HepG2 (cell line): ENCODE data around the gene LSM10. TPM values are rescaled to one million over a fixed set of nuclear protein-coding genes. Genes with fewer than 3 reads are reported as not detected.
A peak's percentile ranks its signal among the peaks of the same experiment; 100 is the strongest.

Experiments
- AKAP8 ChIP-seq: sonication (generic); formaldehyde crosslinking; IDR thresholded peaks from 2 replicates; pipeline ENCODE4 v1.5.1; 2020; ENCODE audit warnings: mild to moderate bottlenecking, missing genetic modification reagents
- BHLHE40 ChIP-seq: IDR thresholded peaks from 2 replicates; pipeline ENCODE4 v1.6.1; 2011; ENCODE audit warnings: low read length, improper control_type of control experiment
- CENPT ChIP-seq: sonication (generic); formaldehyde crosslinking; IDR thresholded peaks from 2 replicates; pipeline ENCODE4 v1.8.0; 2022; ENCODE audit warnings: low read depth, mild to moderate bottlenecking, moderate library complexity, missing genetic modification reagents
- CENPX ChIP-seq: sonication (generic); formaldehyde crosslinking; IDR thresholded peaks from 2 replicates; pipeline ENCODE4 v1.9.0; 2021; ENCODE audit warnings: mild to moderate bottlenecking, missing genetic modification reagents, moderate library complexity
- FOXC1 ChIP-seq: sonication (generic); formaldehyde crosslinking; IDR thresholded peaks from 2 replicates; pipeline ENCODE4 v1.8.0; 2022; ENCODE audit warnings: mild to moderate bottlenecking, missing genetic modification reagents, borderline replicate concordance
- FOXK2 ChIP-seq: fragments of 450-650 bp; IDR thresholded peaks from 2 replicates; pipeline ENCODE4 v1.6.1; 2016
- NAIF1 ChIP-seq: sonication (generic); formaldehyde crosslinking; IDR thresholded peaks from 2 replicates; pipeline ENCODE4 v1.5.0; 2020; ENCODE audit warnings: mild to moderate bottlenecking, missing genetic modification reagents, borderline replicate concordance
- PITX1 ChIP-seq: sonication (generic); formaldehyde crosslinking; IDR thresholded peaks from 2 replicates; pipeline ENCODE4 v1.5.1; 2020; ENCODE audit warnings: mild to moderate bottlenecking, missing genetic modification reagents
- RCOR2 ChIP-seq: IDR thresholded peaks from 2 replicates; pipeline ENCODE4 v1.6.1; 2016; ENCODE audit warnings: missing biosample characterization, missing genetic modification reagents
- RERE ChIP-seq: IDR thresholded peaks from 2 replicates; pipeline ENCODE4 v1.6.1; 2016; ENCODE audit warnings: low read depth, missing genetic modification reagents, missing compliant biosample characterization
- TEAD3 ChIP-seq: optimal IDR thresholded peaks from 2 replicates; pipeline ENCODE3; 2016; ENCODE audit warnings: borderline replicate concordance
- TOE1 ChIP-seq: sonication (generic); formaldehyde crosslinking; IDR thresholded peaks from 2 replicates; pipeline ENCODE4 v1.4.0; 2020; ENCODE audit warnings: mild to moderate bottlenecking, missing genetic modification reagents
- ZBTB33 ChIP-seq: sonication (generic); formaldehyde crosslinking; IDR thresholded peaks from 2 replicates; pipeline ENCODE4 v1.4.0; 2020; ENCODE audit warnings: missing genetic modification reagents
- ZC3H4 ChIP-seq: sonication (generic); formaldehyde crosslinking; IDR thresholded peaks from 2 replicates; pipeline ENCODE4 v1.4.0; 2020; ENCODE audit warnings: missing genetic modification reagents, borderline replicate concordance
- ZFP36L2 ChIP-seq: sonication (generic); formaldehyde crosslinking; IDR thresholded peaks from 2 replicates; pipeline ENCODE4 v1.4.0; 2020; ENCODE audit warnings: missing genetic modification reagents
- ZFY ChIP-seq: sonication (generic); formaldehyde crosslinking; IDR thresholded peaks from 2 replicates; pipeline ENCODE4 v1.4.0; 2020; ENCODE audit warnings: missing genetic modification reagents
- ZNF331 ChIP-seq: sonication (generic); formaldehyde crosslinking; IDR thresholded peaks from 2 replicates; pipeline ENCODE4 v1.4.0; 2020; ENCODE audit warnings: missing genetic modification reagents
- ZNF577 ChIP-seq: sonication (generic); formaldehyde crosslinking; IDR thresholded peaks from 2 replicates; pipeline ENCODE4 v1.4.0; 2020; ENCODE audit warnings: mild to moderate bottlenecking, low read depth, missing genetic modification reagents, borderline replicate concordance
- ZNF724P ChIP-seq: sonication (generic); formaldehyde crosslinking; IDR thresholded peaks from 2 replicates; pipeline ENCODE4 v1.8.0; 2022; ENCODE audit warnings: missing genetic modification reagents, borderline replicate concordance
- ZNF768 ChIP-seq: sonication (generic); formaldehyde crosslinking; IDR thresholded peaks from 2 replicates; pipeline ENCODE4 v1.4.0; 2020; ENCODE audit warnings: missing genetic modification reagents
- ZNF788 ChIP-seq: sonication (generic); formaldehyde crosslinking; IDR thresholded peaks from 2 replicates; pipeline ENCODE4 v1.5.0; 2020; ENCODE audit warnings: mild to moderate bottlenecking, missing genetic modification reagents, borderline replicate concordance
- polyA plus RNA-seq, 8 experiments: library from polyadenylated mRNA; depleted of rRNA in 3 of 8; stranded (reverse) in 7 of 8; unstranded in 1 of 8; fragments of >200 nt; fragmentation: Illumina TruSeq in 4 of 8; extraction: Trizol in 4 of 8; gene quantifications; 2 replicates each; pipeline versions ENCODE4 v1.2.1 to v1.2.3, GENCODE V29; 2011 to 2016; ENCODE audit warnings: low read depth in 4 of 8, missing spikeins in 1 of 8, mixed read lengths in 1 of 8; ENCODE audit not compliant: insufficient read depth in 1 of 8
- total RNA-seq, 5 experiments: library from RNA; depleted of rRNA; stranded (reverse); fragments of >200 nt; fragmentation: Illumina TruSeq; extraction: Trizol; gene quantifications; 2 replicates each; pipeline ENCODE4 v1.2.3, GENCODE V29; 2016; ENCODE audit warnings: low read depth in 1 of 5

The LSM10 gene
- total and polyA plus RNA-seq, 2 of the 13 experiments (the other 11 are each of a cell fraction or from before 2014, with no cell fraction given) = 14.0 to 52.0 TPM

- no peak for TF ChIP-seq RERE (CRISPR knock-in tag)
- peak; percentile 81; the same call in 1 of the 2 replicates for TF ChIP-seq TOE1 (CRISPR knock-in tag)
- peak; percentile 95 for TF ChIP-seq ZFY
- peak; percentile 14; the same call in 1 of the 2 replicates for TF ChIP-seq BHLHE40
- peak; percentile 69; the same call in 1 of the 2 replicates for TF ChIP-seq ZNF768 (CRISPR knock-in tag)
- TF ChIP-seq ZNF577 (CRISPR knock-in tag) = no peak
- no peak; the same call in 1 of the 2 replicates for TF ChIP-seq ZNF724P (CRISPR knock-in tag)
- TF ChIP-seq ZFP36L2 (CRISPR knock-in tag) = no peak
- no peak for TF ChIP-seq TEAD3 (CRISPR knock-in tag)
- peak; percentile 61; the same call in 1 of the 2 replicates for TF ChIP-seq ZNF331 (CRISPR knock-in tag)
- peak; percentile 40; the same call in 1 of the 2 replicates for TF ChIP-seq PITX1 (CRISPR knock-in tag)
- no peak for TF ChIP-seq FOXK2
- TF ChIP-seq CENPX (CRISPR knock-in tag) = no peak
- no peak; the same call in 1 of the 2 replicates for TF ChIP-seq ZC3H4
- TF ChIP-seq NAIF1 = no peak
- no peak for TF ChIP-seq FOXC1 (CRISPR knock-in tag)
- no peak; the same call in 1 of the 2 replicates for TF ChIP-seq CENPT (CRISPR knock-in tag)
- no peak for TF ChIP-seq ZBTB33
- no peak for TF ChIP-seq AKAP8 (CRISPR knock-in tag)
- peak; percentile 94; the same call in 1 of the 2 replicates for TF ChIP-seq ZNF788 (CRISPR knock-in tag)
- 0 out of 2 replicates have a peak, but pooled peaks have one; percentile 23 for TF ChIP-seq RCOR2 (CRISPR knock-in tag)
Observed at GRCh38 chr1:36400825-36401601, 3.3 kb upstream of the LSM10 start (continued).
